WTC11 (cell line): Measurements from ENCODE around the gene ZNF492. TPM values are rescaled to one million over a fixed set of nuclear protein-coding genes. Genes with fewer than 3 reads are reported as not detected.
"Not testable (repeated sequence)": the region's sequence is repeated elsewhere in the genome, so short reads cannot be mapped to it uniquely, and the experiment has no call there.

Experiments used
- ATAC-seq: fragments of 200-7000 bp; cut with Tn5 transposase; 2 replicates; pipeline ENCODE4 v1.10.0; 2021; ENCODE audit warnings: mild to moderate bottlenecking, moderate library complexity
- Bru-seq: library from RNA; stranded (reverse); fragments of 400-500 nt; gene quantifications from one replicate; lab custom pipeline; 2021; lab: Mats Ljungman, UMichigan
- CTCF ChIA-PET: fragments of 300-600 bp; sonication (Branson Sonifier 250); formaldehyde crosslinking; loops from one replicate; lab custom pipeline; 2021; ENCODE audit warnings: antibody characterized with exemption; lab: Charles Lee
- POLR2A ChIA-PET: fragments of 350-600 bp; sonication (Branson Sonifier 250); formaldehyde crosslinking; loops from one replicate; lab custom pipeline; 2021; ENCODE audit warnings: antibody characterized with exemption; lab: Charles Lee
- DNase-seq: peaks from one replicate; pipeline ENCODE4 v3.0.0; 2021; ENCODE audit warnings: low spot score
- H3K27ac Mint-ChIP-seq: 2 replicates; pipeline ENCODE4 v1.8.0; 2021; ENCODE audit warnings: mixed read lengths
- H3K27me3 Mint-ChIP-seq: 2 replicates; pipeline ENCODE4 v1.8.0; 2021; ENCODE audit warnings: low read depth, mild to moderate bottlenecking, moderate library complexity, mixed read lengths
- H3K36me3 Mint-ChIP-seq: 2 replicates; pipeline ENCODE4 v1.8.0; 2021; ENCODE audit warnings: mixed read lengths
- H3K4me1 Mint-ChIP-seq: 2 replicates; pipeline ENCODE4 v1.8.0; 2022; ENCODE audit warnings: mixed read lengths
- H3K4me3 Mint-ChIP-seq: 2 replicates; pipeline ENCODE4 v1.8.0; 2021; ENCODE audit warnings: mild to moderate bottlenecking, moderate library complexity, mixed read lengths
- H3K9me3 Mint-ChIP-seq: 2 replicates; pipeline ENCODE4 v1.8.0; 2021; ENCODE audit warnings: mixed read lengths
- AFF4 ChIP-seq: sonication (generic); formaldehyde crosslinking; IDR thresholded peaks from 2 replicates; pipeline ENCODE4 v1.8.1; 2023; ENCODE audit warnings: mild to moderate bottlenecking, missing genetic modification reagents, borderline replicate concordance
- ATF6 ChIP-seq: sonication (generic); formaldehyde crosslinking; IDR thresholded peaks from 2 replicates; pipeline ENCODE4 v1.8.1; 2023; ENCODE audit warnings: mild to moderate bottlenecking, missing genetic modification reagents
- ELF4 ChIP-seq: sonication (generic); formaldehyde crosslinking; IDR thresholded peaks from 2 replicates; pipeline ENCODE4 v1.8.1; 2022; ENCODE audit warnings: low read depth, mild to moderate bottlenecking, moderate library complexity, missing genetic modification reagents
- ETV6 ChIP-seq: sonication (generic); formaldehyde crosslinking; IDR thresholded peaks from 2 replicates; pipeline ENCODE4 v1.8.1; 2022; ENCODE audit warnings: mild to moderate bottlenecking, missing genetic modification reagents
- IRF2 ChIP-seq: sonication (generic); formaldehyde crosslinking; IDR thresholded peaks from 2 replicates; pipeline ENCODE4 v1.8.0; 2022; ENCODE audit warnings: low read depth, missing genetic modification reagents, borderline replicate concordance
- MAX ChIP-seq: sonication (generic); formaldehyde crosslinking; IDR thresholded peaks from 2 replicates; pipeline ENCODE4 v1.8.0; 2022; ENCODE audit warnings: mild to moderate bottlenecking, missing genetic modification reagents
- RELA ChIP-seq: sonication (generic); formaldehyde crosslinking; IDR thresholded peaks from 2 replicates; pipeline ENCODE4 v1.8.1; 2022; ENCODE audit warnings: missing genetic modification reagents, mild to moderate bottlenecking, borderline replicate concordance
- SMAD3 ChIP-seq: sonication (generic); formaldehyde crosslinking; IDR thresholded peaks from 2 replicates; pipeline ENCODE4 v1.8.0; 2022; ENCODE audit warnings: missing genetic modification reagents, mild to moderate bottlenecking, borderline replicate concordance
- SMAD4 ChIP-seq: sonication (generic); formaldehyde crosslinking; IDR thresholded peaks from 2 replicates; pipeline ENCODE4 v1.8.0; 2022; ENCODE audit warnings: mild to moderate bottlenecking, missing genetic modification reagents
- TEAD4 ChIP-seq: sonication (generic); formaldehyde crosslinking; IDR thresholded peaks from 2 replicates; pipeline ENCODE4 v1.8.0; 2022; ENCODE audit warnings: mild to moderate bottlenecking, missing genetic modification reagents
- ZNF219 ChIP-seq: sonication (generic); formaldehyde crosslinking; IDR thresholded peaks from 2 replicates; pipeline ENCODE4 v1.8.0; 2023; ENCODE audit warnings: missing genetic modification reagents, mild to moderate bottlenecking, borderline replicate concordance
- ZNF396 ChIP-seq: fragments of 250-450 bp; sonication (Bioruptor Pico); IDR thresholded peaks from 2 replicates; pipeline ENCODE4 v1.8.0; 2021; ENCODE audit warnings: mild to moderate bottlenecking, moderate library complexity, borderline replicate concordance
- ZNF512 ChIP-seq: sonication (generic); formaldehyde crosslinking; IDR thresholded peaks from 2 replicates; pipeline ENCODE4 v1.8.1; 2022; ENCODE audit warnings: missing genetic modification reagents, borderline replicate concordance
- long read RNA-seq, 3 experiments: library from RNA in 1 of 3; library from capped mRNA in 1 of 3; library from polyadenylated mRNA in 1 of 3; unstranded in 2 of 3; stranded (forward) in 1 of 3; transcript quantifications; one replicate each; pipeline ENCODE4 v2.0.0, GENCODE V29; 2021
- total RNA-seq: library from RNA; stranded (reverse); gene quantifications from 3 replicates; pipeline ENCODE4 v1.2.3, GENCODE V29; 2021
- TF ChIP-seq, protein P1 (sequence below): fragments of 250-450 bp; sonication (Bioruptor Pico); IDR thresholded peaks from 2 replicates; pipeline ENCODE4 v1.9.0; 2021; ENCODE audit warnings: moderate library complexity, mild to moderate bottlenecking, inconsistent platforms, borderline replicate concordance
- TF ChIP-seq, protein P2 (sequence below): sonication (generic); formaldehyde crosslinking; IDR thresholded peaks from 2 replicates; pipeline ENCODE4 v1.8.1; 2022; ENCODE audit warnings: mild to moderate bottlenecking, missing genetic modification reagents, moderate library complexity, borderline replicate concordance

Gene ZNF492
- total RNA-seq (0.09 to 0.17 TPM (median 0.11 TPM) in 3 replicates), Bru-seq, nascent RNA (percentile 23 among the genes with signal in this experiment)
- long read RNA-seq, experiment 1 = 0 reads
- long read RNA-seq, experiment 2 = 0 reads
- long read RNA-seq, experiment 3 = 0 reads

DNA sequence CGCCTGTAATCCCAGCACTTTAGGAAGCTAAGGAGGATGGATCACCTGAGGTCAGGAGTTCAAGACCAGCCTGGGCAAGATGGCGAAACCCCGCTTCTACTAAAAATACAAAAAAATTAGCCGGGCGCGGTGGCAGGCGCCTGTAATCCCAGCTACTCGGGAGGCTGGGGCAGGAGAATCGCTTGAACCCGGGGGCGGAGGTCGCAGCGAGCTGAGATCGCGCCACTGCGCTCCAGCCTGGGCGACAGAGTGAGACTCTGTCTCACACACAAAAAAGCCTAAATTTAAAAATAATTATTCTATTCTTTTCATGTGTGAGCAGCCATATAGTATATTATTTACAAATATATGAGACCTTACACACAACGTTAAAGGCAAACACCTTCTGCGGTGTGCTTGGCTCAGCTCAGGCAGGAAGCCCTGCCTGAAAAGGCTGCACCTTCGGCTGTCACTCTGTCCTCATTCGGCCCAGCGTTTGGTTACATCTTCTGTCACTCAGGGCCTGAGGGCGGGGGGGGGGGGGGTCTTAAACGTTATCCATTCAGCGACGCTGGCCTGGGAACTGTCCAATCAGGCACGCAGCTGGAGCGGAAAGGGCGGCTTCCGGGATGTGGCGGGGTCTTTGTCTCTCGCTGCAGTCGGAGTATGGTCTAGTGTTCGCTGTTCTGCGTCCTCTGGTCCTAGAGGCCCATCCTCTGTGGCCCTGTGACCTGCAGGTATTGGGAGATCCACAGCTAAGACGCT is at the start of gene ZNF492:
TSS of gene ZNF492 (plus strand) at position 619 of the 744 bp plus-strand sequence. CDS start 19,076 bp downstream, outside the sequence.
- POLR2A ChIA-PET, H3K4me3 Mint-ChIP-seq, H3K27ac Mint-ChIP-seq, H3K4me1 Mint-ChIP-seq, ATAC-seq, H3K27me3 Mint-ChIP-seq, CTCF ChIA-PET, DNase-seq: not testable (repeated sequence)
- Mint-ChIP-seq H3K9me3 (peaks cover 38% of the 10 kb centered on the region), H3K36me3 (peaks cover 33% of the 10 kb centered on the region)

GRCh38 chr19:22595422-22595821 is 38.7 kb upstream of the ZNF492 start:
- no peak for DNase-seq
- H3K36me3 Mint-ChIP-seq = peaks cover 76% of the 10 kb centered on the region
- ATAC-seq = no peak
- no peak overlapping the region for H3K4me3 Mint-ChIP-seq
- peaks cover 12% of the 10 kb centered on the region for H3K27me3 Mint-ChIP-seq
- ChIA-PET CTCF (no interaction called here), POLR2A (no interaction called here)
- H3K4me1 Mint-ChIP-seq = no peaks in the 10 kb centered on the region
- TF ChIP-seq, protein P1, sequence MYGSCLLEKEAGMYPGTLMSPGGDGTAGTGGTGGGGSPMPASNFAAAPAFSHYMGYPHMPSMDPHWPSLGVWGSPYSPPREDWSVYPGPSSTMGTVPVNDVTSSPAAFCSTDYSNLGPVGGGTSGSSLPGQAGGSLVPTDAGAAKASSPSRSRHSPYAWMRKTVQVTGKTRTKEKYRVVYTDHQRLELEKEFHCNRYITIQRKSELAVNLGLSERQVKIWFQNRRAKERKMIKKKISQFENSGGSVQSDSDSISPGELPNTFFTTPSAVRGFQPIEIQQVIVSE (CRISPR knock-in tag) = no peak
- TF ChIP-seq IRF2 = no peak
- no peak for TF ChIP-seq SMAD4
- no peak for TF ChIP-seq RELA (CRISPR knock-in tag)
- TF ChIP-seq ZNF512 (CRISPR knock-in tag) = no peak
- TF ChIP-seq, protein P2, sequence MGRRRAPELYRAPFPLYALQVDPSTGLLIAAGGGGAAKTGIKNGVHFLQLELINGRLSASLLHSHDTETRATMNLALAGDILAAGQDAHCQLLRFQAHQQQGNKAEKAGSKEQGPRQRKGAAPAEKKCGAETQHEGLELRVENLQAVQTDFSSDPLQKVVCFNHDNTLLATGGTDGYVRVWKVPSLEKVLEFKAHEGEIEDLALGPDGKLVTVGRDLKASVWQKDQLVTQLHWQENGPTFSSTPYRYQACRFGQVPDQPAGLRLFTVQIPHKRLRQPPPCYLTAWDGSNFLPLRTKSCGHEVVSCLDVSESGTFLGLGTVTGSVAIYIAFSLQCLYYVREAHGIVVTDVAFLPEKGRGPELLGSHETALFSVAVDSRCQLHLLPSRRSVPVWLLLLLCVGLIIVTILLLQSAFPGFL (CRISPR knock-in tag) = no peak
- TF ChIP-seq ELF4 = no peak
- TF ChIP-seq ETV6 (CRISPR knock-in tag) = no peak
- no peak for TF ChIP-seq ZNF219 (CRISPR knock-in tag)
- TF ChIP-seq SMAD3 (CRISPR knock-in tag) = no peak
- no peak for TF ChIP-seq AFF4 (CRISPR knock-in tag)
- no peak for TF ChIP-seq ATF6 (CRISPR knock-in tag)
- no peak for TF ChIP-seq TEAD4 (CRISPR knock-in tag)
- TF ChIP-seq ZNF396 (CRISPR knock-in tag) = no peak
- TF ChIP-seq MAX = no peak
- peaks cover 85% of the 10 kb centered on the region for H3K9me3 Mint-ChIP-seq
- H3K27ac Mint-ChIP-seq = no peak overlapping the region
